K562 (cell line): ENCODE results near the gene GMEB2. TPM values are rescaled to one million over a fixed set of nuclear protein-coding genes. Genes with fewer than 3 reads are reported as not detected.

Source experiments
- ATF7 ChIP-seq: fragments of 450-650 bp; IDR thresholded peaks from 2 replicates; pipeline ENCODE4 v1.7.1; 2014; ENCODE audit warnings: mild to moderate bottlenecking, moderate library complexity
- DACH1 ChIP-seq: fragments of 450-650 bp; IDR thresholded peaks from 2 replicates; pipeline ENCODE4 v1.6.1; 2018; ENCODE audit not compliant: partially characterized antibody
- HEY1 ChIP-seq: fragments of 250-450 bp; sonication (Bioruptor Pico); IDR thresholded peaks from 2 replicates; pipeline ENCODE4 v1.5.0; 2020; ENCODE audit warnings: mild to moderate bottlenecking, moderate library complexity, borderline replicate concordance
- KDM1A ChIP-seq, 2 experiments: fragments of 450-650 bp; IDR thresholded peaks; 2 replicates each; pipeline ENCODE4 v1.6.1; 2016; ENCODE audit warnings: mild to moderate bottlenecking in 2 of 2
- KLF16 ChIP-seq: IDR thresholded peaks from 2 replicates; pipeline ENCODE4 v1.6.1; 2016; ENCODE audit warnings: antibody characterized with exemption
- RBM25 ChIP-seq: fragments of 200-400 bp; formaldehyde crosslinking; IDR thresholded peaks from 2 replicates; pipeline ENCODE4 v1.6.1; 2018; ENCODE audit warnings: low read length, low read depth, moderate library complexity; ENCODE audit not compliant: severe bottlenecking
- ZNF263 ChIP-seq: sonication (generic); formaldehyde crosslinking; IDR thresholded peaks from 2 replicates; pipeline ENCODE4 v1.8.0; 2022; ENCODE audit warnings: mild to moderate bottlenecking, missing genetic modification reagents, borderline replicate concordance
- ZNF3 ChIP-seq: fragments of 250-450 bp; sonication (Bioruptor Pico); IDR thresholded peaks from 2 replicates; pipeline ENCODE4 v1.5.0; 2021; ENCODE audit warnings: mild to moderate bottlenecking, moderate library complexity
- polyA plus RNA-seq, 8 experiments: library from polyadenylated mRNA; depleted of rRNA in 4 of 8; stranded (reverse) in 5 of 8; unstranded in 3 of 8; fragments of >200 nt; fragmentation: Nextera tagmentation in 2 of 8; fragmentation: Illumina TruSeq in 1 of 8; extraction: Ambion mirVana in 2 of 8; extraction: Trizol in 1 of 8; gene quantifications; 2 replicates each; pipeline versions ENCODE4 v1.2.1 to v1.2.3, GENCODE V29; 2011 to 2014; ENCODE audit warnings: inconsistent platforms in 1 of 8, missing spikeins in 1 of 8
- total RNA-seq, 7 experiments: library from RNA; depleted of rRNA in 6 of 7; stranded (reverse); fragments of >200 nt in 6 of 7; fragmentation: Illumina TruSeq in 2 of 7; extraction: Trizol in 2 of 7; gene quantifications; 2 replicates each; pipeline versions ENCODE4 v1.2.1 to v1.2.3, GENCODE V29; 2011 to 2021; ENCODE audit warnings: low replicate concordance in 1 of 7
- TF ChIP-seq, protein P1 (sequence below): fragments of 450-650 bp; IDR thresholded peaks from 2 replicates; pipeline ENCODE4 v1.6.1; 2016; ENCODE audit warnings: low read depth
- TF ChIP-seq, protein P2 (sequence below): fragments of 250-450 bp; sonication (Bioruptor Pico); IDR thresholded peaks from 2 replicates; pipeline ENCODE4 v1.4.0; 2020; ENCODE audit warnings: mild to moderate bottlenecking, moderate library complexity, borderline replicate concordance

GMEB2 gene
- total and polyA plus RNA-seq, 9 of the 15 experiments (the other 6 are each of a cell fraction or from before 2014, with no cell fraction given): 0.03 to 13.9 (median 6.3) TPM

DNA sequence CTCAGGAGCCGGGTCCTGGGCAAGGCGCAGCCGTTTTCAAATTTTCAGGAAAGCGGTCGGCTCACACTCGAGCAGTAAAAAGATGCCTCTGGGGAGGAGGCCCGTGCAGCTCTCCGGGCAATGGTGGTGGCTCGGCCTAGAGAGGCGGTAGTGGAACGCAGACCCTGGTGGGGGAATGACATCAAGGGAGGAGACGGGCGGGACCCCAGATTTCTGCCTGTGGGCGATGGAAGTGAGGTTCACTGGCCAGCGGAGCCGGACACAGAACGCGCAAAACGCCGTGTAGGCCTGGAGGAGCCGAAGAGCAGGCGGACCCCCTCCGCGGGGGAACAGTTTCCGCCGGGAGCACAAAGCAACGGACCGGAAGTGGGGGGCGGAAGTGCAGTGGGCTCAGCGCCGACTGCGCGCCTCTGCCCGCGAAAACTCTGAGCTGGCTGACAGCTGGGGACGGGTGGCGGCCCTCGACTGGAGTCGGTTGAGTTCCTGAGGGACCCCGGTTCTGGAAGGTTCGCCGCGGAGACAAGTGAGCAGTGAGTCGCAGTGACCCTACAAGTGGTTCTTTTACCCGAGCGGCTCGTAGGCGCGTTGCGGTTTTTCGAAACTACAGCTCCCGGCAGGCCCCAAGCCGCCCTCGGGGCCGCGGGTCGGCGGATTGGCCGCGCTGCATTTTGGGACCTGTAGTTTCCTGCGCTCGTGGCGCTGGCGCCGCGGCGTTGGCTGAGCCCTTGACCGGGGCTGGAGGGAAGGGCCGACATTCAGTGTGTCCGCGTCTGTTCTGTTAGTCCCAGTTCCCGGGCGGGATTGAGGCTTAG lies 31.2 kb upstream of the GMEB2 start, which contains the start of gene RTEL1 (continued):
- TF ChIP-seq, protein P1, sequence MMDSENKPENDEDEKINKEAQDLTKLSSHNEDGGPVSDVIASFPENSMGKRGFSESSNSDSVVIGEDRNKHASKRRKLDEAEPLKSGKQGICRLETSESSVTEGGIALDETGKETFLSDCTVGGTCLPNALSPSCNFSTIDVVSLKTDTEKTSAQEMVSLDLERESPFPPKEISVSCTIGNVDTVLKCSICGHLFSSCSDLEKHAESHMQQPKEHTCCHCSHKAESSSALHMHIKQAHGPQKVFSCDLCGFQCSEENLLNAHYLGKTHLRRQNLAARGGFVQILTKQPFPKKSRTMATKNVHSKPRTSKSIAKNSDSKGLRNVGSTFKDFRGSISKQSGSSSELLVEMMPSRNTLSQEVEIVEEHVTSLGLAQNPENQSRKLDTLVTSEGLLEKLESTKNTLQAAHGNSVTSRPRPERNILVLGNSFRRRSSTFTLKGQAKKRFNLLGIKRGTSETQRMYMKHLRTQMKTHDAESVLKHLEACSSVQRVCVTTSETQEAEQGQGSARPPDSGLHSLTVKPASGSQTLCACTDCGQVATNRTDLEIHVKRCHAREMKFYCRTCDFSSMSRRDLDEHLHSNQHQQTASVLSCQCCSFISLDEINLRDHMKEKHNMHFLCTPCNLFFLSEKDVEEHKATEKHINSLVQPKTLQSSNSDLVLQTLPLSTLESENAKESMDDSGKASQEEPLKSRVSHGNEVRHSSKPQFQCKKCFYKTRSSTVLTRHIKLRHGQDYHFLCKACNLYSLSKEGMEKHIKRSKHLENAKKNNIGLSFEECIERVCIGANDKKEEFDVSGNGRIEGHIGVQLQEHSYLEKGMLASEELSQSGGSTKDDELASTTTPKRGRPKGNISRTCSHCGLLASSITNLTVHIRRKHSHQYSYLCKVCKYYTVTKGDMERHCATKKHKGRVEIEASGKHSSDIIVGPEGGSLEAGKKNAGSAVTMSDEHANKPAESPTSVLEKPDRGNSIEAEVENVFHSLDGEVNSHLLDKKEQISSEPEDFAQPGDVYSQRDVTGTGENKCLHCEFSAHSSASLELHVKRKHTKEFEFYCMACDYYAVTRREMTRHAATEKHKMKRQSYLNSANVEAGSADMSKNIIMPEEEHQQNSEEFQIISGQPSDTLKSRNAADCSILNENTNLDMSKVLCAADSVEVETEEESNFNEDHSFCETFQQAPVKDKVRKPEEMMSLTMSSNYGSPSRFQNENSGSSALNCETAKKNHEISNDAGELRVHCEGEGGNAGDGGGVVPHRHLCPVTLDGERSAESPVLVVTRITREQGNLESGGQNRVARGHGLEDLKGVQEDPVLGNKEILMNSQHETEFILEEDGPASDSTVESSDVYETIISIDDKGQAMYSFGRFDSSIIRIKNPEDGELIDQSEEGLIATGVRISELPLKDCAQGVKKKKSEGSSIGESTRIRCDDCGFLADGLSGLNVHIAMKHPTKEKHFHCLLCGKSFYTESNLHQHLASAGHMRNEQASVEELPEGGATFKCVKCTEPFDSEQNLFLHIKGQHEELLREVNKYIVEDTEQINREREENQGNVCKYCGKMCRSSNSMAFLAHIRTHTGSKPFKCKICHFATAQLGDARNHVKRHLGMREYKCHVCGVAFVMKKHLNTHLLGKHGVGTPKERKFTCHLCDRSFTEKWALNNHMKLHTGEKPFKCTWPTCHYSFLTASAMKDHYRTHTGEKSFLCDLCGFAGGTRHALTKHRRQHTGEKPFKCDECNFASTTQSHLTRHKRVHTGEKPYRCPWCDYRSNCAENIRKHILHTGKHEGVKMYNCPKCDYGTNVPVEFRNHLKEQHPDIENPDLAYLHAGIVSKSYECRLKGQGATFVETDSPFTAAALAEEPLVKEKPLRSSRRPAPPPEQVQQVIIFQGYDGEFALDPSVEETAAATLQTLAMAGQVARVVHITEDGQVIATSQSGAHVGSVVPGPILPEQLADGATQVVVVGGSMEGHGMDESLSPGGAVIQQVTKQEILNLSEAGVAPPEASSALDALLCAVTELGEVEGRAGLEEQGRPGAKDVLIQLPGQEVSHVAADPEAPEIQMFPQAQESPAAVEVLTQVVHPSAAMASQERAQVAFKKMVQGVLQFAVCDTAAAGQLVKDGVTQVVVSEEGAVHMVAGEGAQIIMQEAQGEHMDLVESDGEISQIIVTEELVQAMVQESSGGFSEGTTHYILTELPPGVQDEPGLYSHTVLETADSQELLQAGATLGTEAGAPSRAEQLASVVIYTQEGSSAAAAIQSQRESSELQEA: no peak
- TF ChIP-seq HEY1 (no peak), KLF16 (no peak), KDM1A (IDR thresholded peaks at IDR 0.05) (no peak), ZNF3 (CRISPR knock-in tag) (no peak), RBM25 (no peak), ZNF263 (CRISPR knock-in tag) (peak; percentile 42; the same call in 1 of the 2 replicates), DACH1 (no peak), ATF7 (peak; percentile 62; the same call in 1 of the 2 replicates)
- TF ChIP-seq, protein P2, sequence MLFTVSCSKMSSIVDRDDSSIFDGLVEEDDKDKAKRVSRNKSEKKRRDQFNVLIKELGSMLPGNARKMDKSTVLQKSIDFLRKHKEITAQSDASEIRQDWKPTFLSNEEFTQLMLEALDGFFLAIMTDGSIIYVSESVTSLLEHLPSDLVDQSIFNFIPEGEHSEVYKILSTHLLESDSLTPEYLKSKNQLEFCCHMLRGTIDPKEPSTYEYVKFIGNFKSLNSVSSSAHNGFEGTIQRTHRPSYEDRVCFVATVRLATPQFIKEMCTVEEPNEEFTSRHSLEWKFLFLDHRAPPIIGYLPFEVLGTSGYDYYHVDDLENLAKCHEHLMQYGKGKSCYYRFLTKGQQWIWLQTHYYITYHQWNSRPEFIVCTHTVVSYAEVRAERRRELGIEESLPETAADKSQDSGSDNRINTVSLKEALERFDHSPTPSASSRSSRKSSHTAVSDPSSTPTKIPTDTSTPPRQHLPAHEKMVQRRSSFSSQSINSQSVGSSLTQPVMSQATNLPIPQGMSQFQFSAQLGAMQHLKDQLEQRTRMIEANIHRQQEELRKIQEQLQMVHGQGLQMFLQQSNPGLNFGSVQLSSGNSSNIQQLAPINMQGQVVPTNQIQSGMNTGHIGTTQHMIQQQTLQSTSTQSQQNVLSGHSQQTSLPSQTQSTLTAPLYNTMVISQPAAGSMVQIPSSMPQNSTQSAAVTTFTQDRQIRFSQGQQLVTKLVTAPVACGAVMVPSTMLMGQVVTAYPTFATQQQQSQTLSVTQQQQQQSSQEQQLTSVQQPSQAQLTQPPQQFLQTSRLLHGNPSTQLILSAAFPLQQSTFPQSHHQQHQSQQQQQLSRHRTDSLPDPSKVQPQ (CRISPR knock-in tag): no peak
